Measurements from ENCODE around the gene CPD. TPM values are rescaled to one million over a fixed set of nuclear protein-coding genes. Genes with fewer than 3 reads are reported as not detected.

The CPD gene
- total and polyA plus RNA-seq, 2 of the 13 experiments (the other 11 are each of a cell fraction or from before 2014, with no cell fraction given), result 46.1 to 72.3 TPM

GRCh38 chr17:30477083-30477773 is 98.5 kb downstream of the CPD start, which contains the start of gene GOSR1 (continued):
- TF ChIP-seq POLR2A (IDR thresholded peaks at IDR 0.05; ENCODE audit: insufficient read depth in 1 of 2, low read depth in 2 of 2, low read length in 2 of 2), result peak; percentile 94
- no peak for TF ChIP-seq TBP (CRISPR knock-in tag; IDR thresholded peaks at IDR 0.05)
- TF ChIP-seq ZNF503 (CRISPR knock-in tag; IDR thresholded peaks at IDR 0.05), result peak; percentile 75; the same call in 1 of the 2 replicates
- TF ChIP-seq ZNF234 (CRISPR knock-in tag; conservative IDR thresholded peaks at IDR 0.05), result peak; percentile 96; the same call in 1 of the 2 replicates
- TF ChIP-seq ZNF816 (CRISPR knock-in tag; IDR thresholded peaks at IDR 0.05; ENCODE audit: borderline replicate concordance), result no peak
- TF ChIP-seq HOMEZ (CRISPR knock-in tag; IDR thresholded peaks at IDR 0.05; ENCODE audit: low read depth), result peak; percentile 79
- TF ChIP-seq SP140L (CRISPR knock-in tag; IDR thresholded peaks at IDR 0.05; ENCODE audit: borderline replicate concordance), result peak; percentile 59; the same call in 1 of the 2 replicates
- peak; percentile 30; the same call in 1 of the 2 replicates for TF ChIP-seq ZFP36L1 (CRISPR knock-in tag; IDR thresholded peaks at IDR 0.05)
- no peak for TF ChIP-seq TRAFD1 (CRISPR knock-in tag; IDR thresholded peaks at IDR 0.05; ENCODE audit: borderline replicate concordance)
- peak; percentile 68; the same call in 1 of the 2 replicates for TF ChIP-seq SP4 (CRISPR knock-in tag; IDR thresholded peaks at IDR 0.05)
- no peak for TF ChIP-seq MATR3 (CRISPR knock-in tag; IDR thresholded peaks at IDR 0.05)
- peak; percentile 87 for TF ChIP-seq KDM4B (CRISPR knock-in tag; IDR thresholded peaks at IDR 0.05)
- TF ChIP-seq UBTF (CRISPR knock-in tag; IDR thresholded peaks at IDR 0.05), result peak; percentile 97
- TF ChIP-seq PLSCR1 (CRISPR knock-in tag; IDR thresholded peaks at IDR 0.05; ENCODE audit: borderline replicate concordance), result no peak
- peak; percentile 55; the same call in 1 of the 2 replicates for TF ChIP-seq NR0B2 (CRISPR knock-in tag; IDR thresholded peaks at IDR 0.05)
- TF ChIP-seq ZNF549 (CRISPR knock-in tag; IDR thresholded peaks at IDR 0.05), result no peak
- TF ChIP-seq ZMYM4 (CRISPR knock-in tag; IDR thresholded peaks at IDR 0.05), result peak; percentile 98
- TF ChIP-seq GABPA (IDR thresholded peaks at IDR 0.05; ENCODE audit: low read depth, low read length), result peak; percentile 94
- TF ChIP-seq GABPA (CRISPR knock-in tag; IDR thresholded peaks at IDR 0.05; ENCODE audit: low read depth), result peak; percentile 97
- TF ChIP-seq ZFP62 (CRISPR knock-in tag; IDR thresholded peaks at IDR 0.05), result no peak
